NCI-H1092 treated with DMSO at 0.1 percent for 48 hours (cell line): ENCODE measurements around the gene NKX6-2.

ENCODE experiments used
- DNase-seq: peaks from one replicate; lab custom pipeline; 2025; lab: John Stamatoyannopoulos, UW

The NKX6-2 gene

GRCh38 chr10:132737390-132738048, 48.4 kb downstream of the NKX6-2 start:
- DNase-seq: no peak

- DNase-seq: no peak
These were observed 50.0 kb downstream of the NKX6-2 start for GRCh38 chr10:132735923-132736391.

GRCh38 chr10:132735341-132735775, 50.6 kb downstream of the NKX6-2 start:
- no peak for DNase-seq

- DNase-seq: no peak
These were observed 52.0 kb downstream of the NKX6-2 start for GRCh38 chr10:132733926-132734325.
